ES-I3 (cell line): ENCODE data around the gene KRTAP10-10.
"Not testable (repeated sequence)": the region's sequence is repeated elsewhere in the genome, so short reads cannot be mapped to it uniquely, and the experiment has no call there.

Source experiments
- H3K36me3 ChIP-seq: 2 replicates; pipeline ENCODE4 v1.6.1; 2013; ENCODE audit warnings: mild to moderate bottlenecking, low read length, control low read depth, moderate library complexity; ENCODE audit not compliant: insufficient read depth
- H3K4me1 ChIP-seq: 2 replicates; pipeline ENCODE4 v1.6.1; 2013; ENCODE audit warnings: mild to moderate bottlenecking, control low read depth, low read length; ENCODE audit not compliant: insufficient read depth
- H3K9ac ChIP-seq: 2 replicates; pipeline ENCODE4 v1.6.1; 2013; ENCODE audit warnings: low read depth, mild to moderate bottlenecking, low read length, moderate library complexity
- H3K9me3 ChIP-seq: 2 replicates; pipeline ENCODE4 v1.6.1; 2013; ENCODE audit warnings: mild to moderate bottlenecking, low read length, moderate library complexity; ENCODE audit not compliant: control insufficient read depth, insufficient read depth

The KRTAP10-10 gene

GRCh38 chr21:44599264-44600029, 37.7 kb upstream of the KRTAP10-10 start:
- no peaks in the 10 kb centered on the region; the same call in 1 of the 2 replicates for H3K4me1 ChIP-seq
- no peaks in the 10 kb centered on the region for H3K36me3 ChIP-seq
- H3K9me3 ChIP-seq: no peaks in the 10 kb centered on the region; the same call in 1 of the 2 replicates
- no peak overlapping the region for H3K9ac ChIP-seq

- H3K9ac ChIP-seq, H3K4me1 ChIP-seq, H3K9me3 ChIP-seq, H3K36me3 ChIP-seq: not testable (repeated sequence)
These were observed 36.8 kb upstream of the KRTAP10-10 start, which contains the start of gene KRTAP10-7 for GRCh38 chr21:44600118-44600978. TSS of gene KRTAP10-7 (plus strand) at chr21:44600597. CDS start at chr21:44600622, 25 bp downstream.

- not testable (repeated sequence) for H3K9me3 ChIP-seq, H3K36me3 ChIP-seq, H3K4me1 ChIP-seq, H3K9ac ChIP-seq
These were observed 36.1 kb upstream of the KRTAP10-10 start for GRCh38 chr21:44601091-44601490.

GRCh38 chr21:44601596-44602462, 35.3 kb upstream of the KRTAP10-10 start:
- Histone ChIP-seq H3K9me3 (no peaks in the 10 kb centered on the region; the same call in 1 of the 2 replicates), H3K4me1 (no peaks in the 10 kb centered on the region; the same call in 1 of the 2 replicates), H3K36me3 (no peaks in the 10 kb centered on the region), H3K9ac (no peak overlapping the region)

GRCh38 chr21:44602463-44602850, 34.7 kb upstream of the KRTAP10-10 start:
- Histone ChIP-seq H3K4me1 (no peaks in the 10 kb centered on the region; the same call in 1 of the 2 replicates), H3K9ac (no peak overlapping the region), H3K36me3 (no peaks in the 10 kb centered on the region), H3K9me3 (no peaks in the 10 kb centered on the region; the same call in 1 of the 2 replicates)

GRCh38 chr21:44603109-44603875, 33.9 kb upstream of the KRTAP10-10 start:
- Histone ChIP-seq H3K9ac (no peak overlapping the region), H3K4me1 (no peaks in the 10 kb centered on the region; the same call in 1 of the 2 replicates), H3K36me3 (no peaks in the 10 kb centered on the region), H3K9me3 (no peaks in the 10 kb centered on the region; the same call in 1 of the 2 replicates)

- H3K4me1 ChIP-seq: no peaks in the 10 kb centered on the region
- no peaks in the 10 kb centered on the region for H3K9me3 ChIP-seq
- H3K36me3 ChIP-seq: no peaks in the 10 kb centered on the region
- H3K9ac ChIP-seq: no peak overlapping the region
These were observed 33.2 kb upstream of the KRTAP10-10 start for GRCh38 chr21:44603911-44604310.

- Histone ChIP-seq H3K9me3 (peaks cover 5% of the 10 kb centered on the region; the same call in 1 of the 2 replicates), H3K4me1 (no peaks in the 10 kb centered on the region), H3K36me3 (no peaks in the 10 kb centered on the region), H3K9ac (no peak overlapping the region)
These were observed 30.7 kb upstream of the KRTAP10-10 start for GRCh38 chr21:44606495-44606894.

GRCh38 chr21:44609193-44609592, 28.0 kb upstream of the KRTAP10-10 start:
- Histone ChIP-seq H3K9ac (no peak overlapping the region), H3K36me3 (no peaks in the 10 kb centered on the region), H3K4me1 (no peaks in the 10 kb centered on the region), H3K9me3 (peaks cover 5% of the 10 kb centered on the region; the same call in 1 of the 2 replicates)

- not testable (repeated sequence) for H3K9me3 ChIP-seq, H3K9ac ChIP-seq, H3K36me3 ChIP-seq, H3K4me1 ChIP-seq
These were observed 26.9 kb upstream of the KRTAP10-10 start for GRCh38 chr21:44610157-44610843.

GRCh38 chr21:44611551-44611950, 25.6 kb upstream of the KRTAP10-10 start:
- no peaks in the 10 kb centered on the region for H3K4me1 ChIP-seq
- H3K9ac ChIP-seq: no peak overlapping the region
- peaks cover 5% of the 10 kb centered on the region; the same call in 1 of the 2 replicates for H3K9me3 ChIP-seq
- H3K36me3 ChIP-seq: no peaks in the 10 kb centered on the region

- Histone ChIP-seq H3K9me3 (peaks cover 5% of the 10 kb centered on the region; the same call in 1 of the 2 replicates), H3K9ac (no peak within 1 kb of the TSS), H3K4me1 (no peaks in the 10 kb centered on the region), H3K36me3 (no peaks in the 10 kb centered on the region)
These were observed 25.1 kb upstream of the KRTAP10-10 start, which contains the start of gene KRTAP10-8 for GRCh38 chr21:44612029-44612486. TSS of gene KRTAP10-8 (plus strand) at chr21:44612079. CDS start at chr21:44612101, 22 bp downstream.
